GM18526 (cell line): Measurements from ENCODE around the gene ATL2.

Source experiments
- POLR2A ChIP-seq: IDR thresholded peaks from 3 replicates; pipeline ENCODE4 v1.6.1; 2011; ENCODE audit not compliant: insufficient read length; ENCODE audit errors: extremely low read depth

The ATL2 gene

GRCh38 chr2:38298539-38298938, 78.5 kb downstream of the ATL2 start:
- no peak for TF ChIP-seq POLR2A

DNA sequence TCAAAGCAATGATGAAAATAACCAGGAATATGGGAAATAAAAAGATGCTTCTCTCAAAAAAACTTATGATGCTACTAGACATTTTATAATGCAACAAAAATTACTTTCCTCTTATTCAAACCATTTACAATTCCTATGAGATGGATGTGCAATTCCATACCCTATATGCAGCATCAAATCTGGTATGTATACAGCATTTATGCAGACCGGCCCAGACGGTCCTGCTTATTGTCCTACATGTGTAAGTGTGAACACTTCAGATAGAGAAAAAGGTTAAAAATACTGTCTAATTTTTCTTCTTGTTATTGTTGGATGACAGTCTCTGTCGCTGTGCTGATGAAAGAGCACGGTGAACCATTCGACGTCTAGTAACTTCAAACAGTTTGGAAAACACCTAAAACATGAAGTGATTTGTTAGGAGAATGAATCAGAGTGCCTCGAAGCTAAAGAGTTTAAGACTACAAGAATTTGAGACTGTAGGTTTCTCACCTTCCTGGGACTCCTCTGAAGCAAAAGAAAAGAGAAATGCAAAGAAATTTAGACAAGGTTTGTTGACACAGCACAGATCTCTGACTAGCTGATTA, 80.8 kb downstream of the ATL2 start:
- no peak for TF ChIP-seq POLR2A

DNA sequence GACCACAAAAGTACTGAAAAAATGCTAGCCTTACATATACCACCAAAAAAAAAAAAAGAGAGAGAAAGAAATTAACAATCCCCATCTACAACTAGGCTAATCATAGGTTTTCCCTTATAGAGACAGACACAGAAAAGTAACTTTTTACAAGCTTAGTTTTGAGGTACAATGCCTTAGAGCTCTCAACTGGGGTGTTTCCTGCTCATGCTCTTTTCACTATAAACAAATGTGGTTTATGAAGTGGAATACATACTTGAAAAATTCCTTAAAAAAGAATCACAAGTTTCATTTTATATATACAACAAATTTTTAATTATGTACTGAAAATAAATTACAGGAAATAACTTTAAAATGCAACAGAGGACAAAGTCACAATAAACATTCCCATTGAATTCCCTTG, 82.5 kb downstream of the ATL2 start:
- TF ChIP-seq POLR2A = no peak

DNA sequence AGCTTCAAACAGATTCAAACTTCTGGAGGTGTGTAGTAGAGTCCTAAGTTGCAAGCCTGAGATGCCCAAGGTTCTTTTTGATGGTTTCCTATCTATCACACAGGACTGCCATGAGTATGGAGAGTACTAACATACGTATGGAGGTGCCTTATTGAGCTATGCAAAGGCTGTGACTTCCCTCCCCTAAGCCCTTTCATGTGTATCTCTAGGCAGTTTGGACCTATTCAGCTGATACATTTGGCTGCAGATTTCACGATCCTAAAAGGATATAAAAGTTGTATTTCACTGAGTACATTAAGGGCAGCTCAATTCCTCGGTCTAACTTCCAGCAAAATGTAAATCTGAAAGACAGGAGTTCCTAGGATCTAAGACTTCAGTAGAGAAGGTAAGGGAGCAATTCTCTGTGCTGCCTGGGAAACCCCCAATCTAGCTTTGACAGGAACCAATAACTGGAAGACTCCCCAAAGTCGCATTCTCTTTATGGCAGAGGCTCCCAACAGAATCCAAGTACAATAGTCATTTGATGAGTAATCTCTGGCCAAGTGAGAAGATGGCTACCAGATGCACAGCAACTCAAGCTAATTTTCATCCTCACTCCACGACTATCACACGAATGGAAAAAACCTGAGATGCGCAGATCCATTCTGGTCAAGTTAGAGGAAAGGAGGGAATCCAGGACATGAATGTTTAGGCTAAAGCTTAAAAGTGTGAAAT, 83.8 kb downstream of the ATL2 start:
- no peak for TF ChIP-seq POLR2A

DNA sequence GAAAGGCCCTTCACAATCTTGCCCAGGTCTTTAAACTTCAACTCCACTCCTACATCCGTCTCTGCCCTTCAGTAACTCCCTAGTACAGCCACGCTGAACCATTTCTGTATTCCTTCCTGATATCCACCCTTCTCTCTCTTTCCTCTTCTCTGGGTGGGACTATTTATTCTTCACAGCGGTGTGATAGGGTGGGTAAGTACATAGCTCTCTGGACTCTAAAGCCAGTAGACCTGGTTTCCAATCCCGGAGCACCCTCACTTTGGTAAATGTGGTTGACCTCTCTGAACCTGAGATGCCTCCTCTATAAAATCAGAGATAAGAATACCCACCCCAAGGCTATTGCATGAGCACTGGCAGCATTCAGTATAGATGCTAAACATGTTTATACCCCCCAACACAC, 86.7 kb downstream of the ATL2 start:
- TF ChIP-seq POLR2A = no peak

- no peak for TF ChIP-seq POLR2A
These were observed 92.1 kb downstream of the ATL2 start for GRCh38 chr2:38284971-38285370.

DNA sequence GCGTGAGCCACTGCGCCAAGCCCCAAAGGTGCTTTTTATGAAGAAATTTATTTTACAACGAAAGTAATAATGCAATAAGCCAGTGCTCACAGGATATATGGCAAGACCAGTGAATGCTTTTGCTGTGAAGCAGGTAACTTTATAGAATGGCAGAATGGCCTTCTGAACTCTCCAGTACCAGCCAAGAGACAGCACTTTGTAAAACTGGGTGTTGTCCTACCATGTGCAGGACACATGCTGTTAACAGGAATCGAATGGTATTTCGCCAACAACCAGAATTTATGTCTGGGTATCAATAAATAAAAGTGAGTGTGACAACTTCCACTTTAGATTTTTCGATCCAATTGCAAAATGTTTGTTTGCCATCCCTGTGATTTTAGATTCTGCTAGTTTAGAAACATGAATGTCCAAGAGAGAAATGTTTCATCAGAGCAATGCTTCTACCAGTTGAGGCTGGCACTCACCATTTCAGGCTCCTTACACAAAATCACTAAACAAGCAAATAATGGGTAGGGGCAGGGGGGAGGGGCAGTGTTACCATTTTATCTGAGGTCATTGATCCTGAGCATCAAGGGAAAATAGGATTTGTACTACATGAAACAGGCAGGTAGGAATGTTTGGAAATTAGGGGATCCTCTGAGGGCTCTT, 95.9 kb downstream of the ATL2 start:
- TF ChIP-seq POLR2A = no peak

DNA sequence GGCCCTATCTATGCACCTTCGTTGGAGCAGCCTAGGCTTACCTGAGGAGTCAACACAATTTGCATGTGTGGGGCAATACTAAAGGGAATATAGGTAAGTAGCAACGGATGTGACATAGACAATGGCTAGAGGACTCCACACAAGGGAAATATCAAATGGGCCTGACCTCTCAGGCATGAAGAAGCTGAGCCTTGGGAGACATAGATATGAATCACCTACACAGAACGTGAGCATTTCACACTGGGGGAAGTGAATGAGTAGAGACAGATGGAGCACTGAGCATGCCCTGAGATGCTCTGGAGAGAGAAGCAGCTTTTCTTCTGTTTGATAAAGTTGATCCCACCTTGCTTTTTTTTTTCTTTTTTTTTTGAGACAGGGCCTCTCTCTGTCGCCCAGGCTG, 97.9 kb downstream of the ATL2 start:
- TF ChIP-seq POLR2A = no peak

GRCh38 chr2:38277245-38278116, 99.6 kb downstream of the ATL2 start:
- TF ChIP-seq POLR2A = no peak

GRCh38 chr2:38274286-38275276, 102.5 kb downstream of the ATL2 start:
- TF ChIP-seq POLR2A = no peak

- no peak for TF ChIP-seq POLR2A
These were observed 105.4 kb downstream of the ATL2 start for GRCh38 chr2:38271697-38272096.

- no peak for TF ChIP-seq POLR2A
These were observed 107.7 kb downstream of the ATL2 start for GRCh38 chr2:38269421-38269820.

- no peak for TF ChIP-seq POLR2A
These were observed 108.3 kb downstream of the ATL2 start for GRCh38 chr2:38268691-38269327.

GRCh38 chr2:38268001-38268400, 109.1 kb downstream of the ATL2 start:
- no peak for TF ChIP-seq POLR2A
